ENCODE measurements around the gene SEC61B. TPM values are rescaled to one million over a fixed set of nuclear protein-coding genes. Genes with fewer than 3 reads are reported as not detected.

The SEC61B gene
- total RNA-seq, 1 donor = 119 TPM

DNA sequence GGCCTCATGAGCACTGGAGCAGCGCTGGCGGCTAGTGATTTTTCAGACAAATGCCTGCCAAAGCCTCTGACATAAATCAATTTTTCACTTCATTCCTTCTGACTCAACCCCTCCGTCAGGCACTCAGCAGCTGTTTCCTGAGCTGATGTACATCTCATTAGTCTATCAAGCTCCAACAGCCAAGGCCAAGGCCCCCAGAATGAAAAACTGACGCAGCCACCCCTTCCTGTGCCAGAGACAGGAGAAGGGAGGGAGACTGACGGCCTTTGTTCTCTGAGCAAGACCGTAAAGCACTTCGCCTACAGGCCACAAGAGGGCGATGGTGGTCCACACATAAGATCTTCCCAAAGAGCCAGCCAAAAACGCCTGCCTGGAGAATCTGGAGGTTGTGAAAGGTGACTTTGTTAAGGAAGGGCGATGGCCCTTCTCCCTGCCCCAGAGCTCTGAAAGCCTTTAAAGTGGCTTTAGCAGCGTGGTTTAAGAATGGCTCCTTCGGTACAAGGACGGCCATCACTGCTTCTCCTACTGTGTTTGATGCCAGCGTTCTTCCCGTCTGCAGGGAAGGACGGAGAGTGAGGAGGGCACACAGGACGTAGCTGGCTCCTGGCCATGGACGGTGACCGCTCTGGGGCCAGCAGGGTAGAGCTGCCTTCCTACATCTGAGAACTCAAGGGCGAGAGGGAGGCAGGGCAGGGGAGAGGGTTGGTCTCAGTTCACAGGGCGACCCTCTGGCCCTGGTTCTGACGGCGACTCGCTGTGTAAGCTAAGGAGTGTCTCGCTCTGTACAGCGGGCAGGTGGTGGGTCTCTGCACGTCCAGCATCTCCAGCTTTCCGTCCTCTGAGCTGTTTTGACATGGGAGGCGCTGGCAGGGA, 37.4 kb upstream of the SEC61B start:
- TF ChIP-seq, protein P1, sequence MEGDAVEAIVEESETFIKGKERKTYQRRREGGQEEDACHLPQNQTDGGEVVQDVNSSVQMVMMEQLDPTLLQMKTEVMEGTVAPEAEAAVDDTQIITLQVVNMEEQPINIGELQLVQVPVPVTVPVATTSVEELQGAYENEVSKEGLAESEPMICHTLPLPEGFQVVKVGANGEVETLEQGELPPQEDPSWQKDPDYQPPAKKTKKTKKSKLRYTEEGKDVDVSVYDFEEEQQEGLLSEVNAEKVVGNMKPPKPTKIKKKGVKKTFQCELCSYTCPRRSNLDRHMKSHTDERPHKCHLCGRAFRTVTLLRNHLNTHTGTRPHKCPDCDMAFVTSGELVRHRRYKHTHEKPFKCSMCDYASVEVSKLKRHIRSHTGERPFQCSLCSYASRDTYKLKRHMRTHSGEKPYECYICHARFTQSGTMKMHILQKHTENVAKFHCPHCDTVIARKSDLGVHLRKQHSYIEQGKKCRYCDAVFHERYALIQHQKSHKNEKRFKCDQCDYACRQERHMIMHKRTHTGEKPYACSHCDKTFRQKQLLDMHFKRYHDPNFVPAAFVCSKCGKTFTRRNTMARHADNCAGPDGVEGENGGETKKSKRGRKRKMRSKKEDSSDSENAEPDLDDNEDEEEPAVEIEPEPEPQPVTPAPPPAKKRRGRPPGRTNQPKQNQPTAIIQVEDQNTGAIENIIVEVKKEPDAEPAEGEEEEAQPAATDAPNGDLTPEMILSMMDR (IDR thresholded peaks at IDR 0.05; ENCODE audit: insufficient read depth, low read depth, low read length) = peak; percentile 98
- peak overlapping the region; percentile 28 for H3K4me3 ChIP-seq (ENCODE audit: low read depth, low read length)
- DNase-seq (ENCODE audit: low read depth) = peak; percentile 89

DNA sequence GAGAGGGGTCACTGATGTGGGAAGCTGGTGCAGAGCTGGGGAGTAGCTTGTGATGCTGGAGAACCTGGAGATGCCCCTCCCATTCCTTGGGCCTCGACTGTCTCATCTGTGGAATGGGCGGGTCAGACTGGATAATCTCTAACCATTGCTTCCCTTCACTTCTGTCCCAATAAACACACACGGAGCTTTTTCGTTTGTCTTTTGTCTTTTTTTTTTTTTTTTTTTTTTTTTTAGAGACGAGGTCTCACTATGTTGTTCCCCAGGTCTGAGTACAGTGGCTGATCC, 36.8 kb upstream of the SEC61B start:
- no peak for DNase-seq (ENCODE audit: low read depth)
- H3K4me3 ChIP-seq (ENCODE audit: low read depth, low read length) = no peak overlapping the region
- TF ChIP-seq, protein P1 (IDR thresholded peaks at IDR 0.05; ENCODE audit: insufficient read depth, low read depth, low read length) = no peak

DNA sequence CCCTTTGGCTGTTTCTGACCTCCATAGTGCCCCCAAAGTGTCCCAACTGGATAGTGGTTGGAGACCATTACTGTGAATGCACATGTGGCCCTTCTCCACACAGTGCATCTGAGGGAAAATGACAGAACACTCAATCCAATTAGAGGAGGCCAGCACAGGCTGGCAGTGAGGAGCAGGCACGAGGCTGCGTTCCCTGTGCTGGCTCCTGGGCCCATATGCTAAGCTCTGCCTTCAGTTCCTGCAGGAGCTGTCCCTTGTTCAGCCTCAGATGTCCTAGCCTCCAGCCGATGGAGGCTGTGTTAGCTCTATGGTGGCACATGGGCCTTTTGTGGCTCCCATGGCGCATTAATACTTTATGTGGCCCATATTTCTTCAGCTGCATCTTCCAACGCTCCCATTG, 36.1 kb upstream of the SEC61B start:
- TF ChIP-seq, protein P1 (IDR thresholded peaks at IDR 0.05; ENCODE audit: insufficient read depth, low read depth, low read length) = no peak
- H3K4me3 ChIP-seq (ENCODE audit: low read depth, low read length) = no peak overlapping the region
- no peak for DNase-seq (ENCODE audit: low read depth)

DNA sequence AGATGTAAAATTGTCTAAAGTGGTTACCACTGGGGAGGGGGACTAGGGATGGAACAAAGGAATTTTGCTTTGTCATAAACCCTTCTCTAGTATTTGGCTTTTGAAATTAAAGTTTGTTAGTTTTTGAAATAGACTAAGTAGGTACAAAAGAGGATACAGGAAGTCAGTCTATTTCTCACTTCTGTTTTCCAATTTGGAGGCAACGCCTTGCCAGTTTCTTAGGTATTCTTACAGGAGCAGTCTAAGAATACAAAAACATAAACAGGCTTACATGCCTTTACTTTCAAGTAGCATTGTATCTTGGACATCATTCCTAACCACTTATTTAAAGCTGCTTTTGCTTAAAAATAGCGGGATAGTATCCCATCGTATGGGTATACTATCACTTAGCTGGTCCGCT, 34.8 kb upstream of the SEC61B start:
- no peak overlapping the region for H3K4me3 ChIP-seq (ENCODE audit: low read depth, low read length)
- DNase-seq (ENCODE audit: low read depth) = no peak
- TF ChIP-seq, protein P1 (IDR thresholded peaks at IDR 0.05; ENCODE audit: insufficient read depth, low read depth, low read length) = no peak

DNA sequence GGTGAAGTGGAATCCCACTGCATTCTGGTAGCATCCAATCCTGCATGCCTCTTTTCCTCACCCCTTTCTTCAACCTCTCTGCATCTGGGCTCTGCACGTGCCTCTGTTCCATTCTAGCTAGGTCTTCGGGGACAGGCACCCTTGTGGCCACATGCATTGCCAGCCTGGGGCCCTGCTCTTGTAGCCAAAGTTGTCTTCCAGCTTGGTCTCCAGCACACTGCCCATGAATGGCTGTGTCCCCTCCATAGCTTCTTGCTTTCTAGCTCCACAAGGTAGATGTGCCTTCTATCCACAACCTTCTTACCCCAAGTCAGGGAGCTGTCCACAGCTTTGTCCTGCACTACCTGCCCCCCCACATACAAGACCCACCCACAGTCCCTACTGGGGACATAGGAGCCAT, 32.9 kb upstream of the SEC61B start:
- DNase-seq (ENCODE audit: low read depth) = no peak
- H3K4me3 ChIP-seq (ENCODE audit: low read depth, low read length) = no peak overlapping the region
- TF ChIP-seq, protein P1 (IDR thresholded peaks at IDR 0.05; ENCODE audit: insufficient read depth, low read depth, low read length) = no peak

DNA sequence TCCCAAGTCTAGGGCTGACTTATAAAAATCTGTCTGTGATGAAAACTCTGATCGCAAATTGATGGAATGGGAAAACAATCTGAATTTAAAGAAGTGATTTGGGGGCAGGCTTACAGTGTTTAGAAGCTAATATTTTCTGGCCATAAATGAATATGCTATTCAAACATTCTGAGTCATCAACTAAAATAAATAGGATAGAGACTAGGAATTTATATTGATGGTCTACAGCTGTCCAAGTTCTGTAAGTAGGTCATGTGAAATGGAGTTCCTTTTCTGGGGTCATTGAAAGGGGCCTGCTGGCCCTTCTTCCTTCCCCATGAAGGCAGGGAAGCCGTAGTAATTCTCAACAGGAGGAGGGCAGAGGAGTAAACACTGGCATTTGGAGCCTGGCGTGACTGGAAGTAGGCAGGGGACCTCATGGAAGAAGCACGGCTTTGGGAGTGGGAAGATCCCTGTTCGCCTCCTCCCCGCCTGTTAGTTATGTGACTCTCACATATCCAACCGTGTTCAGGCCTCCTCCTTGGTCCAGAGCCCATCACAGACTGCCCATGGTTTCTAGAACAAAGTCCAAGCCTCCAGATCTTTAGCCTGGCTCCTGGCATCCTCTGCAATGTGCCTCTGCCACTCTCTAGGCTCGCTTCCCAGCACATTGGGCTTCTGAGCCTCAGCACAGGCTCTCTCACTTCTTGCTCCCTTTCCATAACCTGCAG, 32.0 kb upstream of the SEC61B start:
- H3K4me3 ChIP-seq (ENCODE audit: low read depth, low read length) = no peak overlapping the region
- DNase-seq (ENCODE audit: low read depth) = peak; percentile 14
- TF ChIP-seq, protein P1 (IDR thresholded peaks at IDR 0.05; ENCODE audit: insufficient read depth, low read depth, low read length) = no peak

All from fibroblast of villous mesenchyme (primary cell).